CD4-positive, alpha-beta T cell treated with Interleukin-17A for 4 hours (primary cell): ENCODE results near the gene JAZF1.
"Not testable (repeated sequence)": the region's sequence is repeated elsewhere in the genome, so short reads cannot be mapped to it uniquely, and the experiment has no call there.

Experiments used
- DNase-seq: peaks from one replicate; pipeline ENCODE4 v3.0.0-alpha.2; 2020; ENCODE audit warnings: mixed read lengths

JAZF1 gene

DNA sequence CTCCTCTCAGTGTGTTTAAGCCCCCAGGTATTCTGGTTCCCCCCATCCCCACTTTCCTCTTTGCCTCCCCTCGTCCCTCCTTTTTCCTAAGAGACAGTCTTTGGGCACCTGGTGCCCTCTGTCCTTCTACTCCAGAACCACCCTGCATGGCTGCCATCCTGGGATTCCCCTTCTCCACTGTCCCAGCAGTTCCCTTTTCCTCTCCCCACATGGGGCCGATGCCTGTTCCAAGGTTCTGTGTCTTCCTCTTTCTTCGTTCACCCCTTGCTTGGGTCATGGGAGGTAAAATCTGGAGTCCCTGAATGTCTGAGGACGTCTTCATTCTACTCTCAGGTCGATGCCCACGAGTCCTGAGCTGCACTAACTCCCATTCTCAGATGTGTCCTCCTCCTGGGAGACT, 319.8 kb downstream of the JAZF1 start:
- no peak for DNase-seq

- DNase-seq: not testable (repeated sequence)
These were observed 323.7 kb downstream of the JAZF1 start for GRCh38 chr7:27856703-27857485.

GRCh38 chr7:27850531-27850930, 330.1 kb downstream of the JAZF1 start:
- no peak for DNase-seq

DNA sequence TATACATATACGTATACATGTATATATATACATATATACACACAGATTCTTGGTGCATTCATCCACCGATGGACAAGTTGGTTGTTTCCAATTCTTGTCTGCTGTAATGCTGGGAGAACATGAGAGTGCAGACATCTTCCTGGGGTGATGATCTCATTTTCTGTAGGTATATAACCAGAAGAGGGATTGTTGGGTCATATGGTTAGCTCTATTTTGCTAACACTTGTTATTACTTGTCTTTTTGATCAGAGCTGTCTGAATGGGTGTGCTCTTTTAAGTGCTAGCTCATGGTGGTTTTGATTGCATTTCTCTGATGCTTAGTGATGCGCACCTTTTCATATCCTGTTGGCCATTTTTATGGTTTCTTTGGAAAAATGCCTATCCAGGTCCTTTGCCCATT, 334.2 kb downstream of the JAZF1 start:
- no peak for DNase-seq

GRCh38 chr7:27843584-27844305, 336.9 kb downstream of the JAZF1 start:
- no peak for DNase-seq

DNA sequence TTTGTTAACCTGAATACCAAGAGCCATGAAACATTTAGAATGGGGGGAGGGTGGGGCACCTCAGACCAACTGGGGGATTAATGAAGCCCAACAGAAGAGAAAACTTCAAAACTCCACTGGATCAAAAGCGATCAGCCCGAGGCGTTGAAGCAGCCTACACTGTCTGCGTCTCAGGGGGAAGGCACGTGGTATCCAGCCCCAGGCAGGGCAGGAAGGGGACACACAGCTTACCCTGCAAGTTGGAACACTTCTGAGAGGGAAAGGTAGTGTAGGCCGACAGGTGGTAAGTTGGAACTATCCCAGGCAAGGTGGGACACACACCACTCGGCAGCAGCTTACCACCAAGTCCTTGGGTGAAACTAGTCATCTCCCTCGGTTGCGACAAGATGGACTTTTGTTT, 337.7 kb downstream of the JAZF1 start:
- no peak for DNase-seq

DNA sequence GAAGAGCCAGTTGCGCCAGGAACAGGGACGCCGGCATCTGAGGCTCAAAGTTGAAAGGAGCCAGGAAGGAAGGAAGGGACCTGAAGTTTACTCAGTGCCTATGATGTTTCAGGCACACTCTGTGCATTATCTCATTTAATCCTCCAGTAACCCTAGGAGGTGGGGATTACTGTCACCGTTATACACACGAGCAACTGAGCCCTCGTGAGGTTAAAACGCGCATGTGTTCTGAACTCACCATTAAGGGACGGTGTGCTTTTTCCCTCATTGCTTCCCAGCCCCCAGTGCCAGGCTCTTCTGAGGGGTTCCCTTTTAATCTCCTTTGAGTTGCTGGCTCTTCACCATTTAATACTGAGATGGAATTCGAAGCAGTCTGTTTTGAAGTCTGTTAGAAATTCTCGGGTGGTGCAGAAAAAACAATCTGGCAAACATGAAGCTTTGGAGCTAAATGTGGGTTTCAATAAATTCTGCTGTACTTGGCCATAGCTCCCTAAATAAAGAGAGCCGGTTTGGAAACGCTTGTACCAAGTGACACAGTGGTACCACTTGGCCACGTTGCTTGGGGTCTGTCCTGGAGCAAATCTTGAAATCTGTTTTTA, 338.4 kb downstream of the JAZF1 start:
- no peak for DNase-seq

DNA sequence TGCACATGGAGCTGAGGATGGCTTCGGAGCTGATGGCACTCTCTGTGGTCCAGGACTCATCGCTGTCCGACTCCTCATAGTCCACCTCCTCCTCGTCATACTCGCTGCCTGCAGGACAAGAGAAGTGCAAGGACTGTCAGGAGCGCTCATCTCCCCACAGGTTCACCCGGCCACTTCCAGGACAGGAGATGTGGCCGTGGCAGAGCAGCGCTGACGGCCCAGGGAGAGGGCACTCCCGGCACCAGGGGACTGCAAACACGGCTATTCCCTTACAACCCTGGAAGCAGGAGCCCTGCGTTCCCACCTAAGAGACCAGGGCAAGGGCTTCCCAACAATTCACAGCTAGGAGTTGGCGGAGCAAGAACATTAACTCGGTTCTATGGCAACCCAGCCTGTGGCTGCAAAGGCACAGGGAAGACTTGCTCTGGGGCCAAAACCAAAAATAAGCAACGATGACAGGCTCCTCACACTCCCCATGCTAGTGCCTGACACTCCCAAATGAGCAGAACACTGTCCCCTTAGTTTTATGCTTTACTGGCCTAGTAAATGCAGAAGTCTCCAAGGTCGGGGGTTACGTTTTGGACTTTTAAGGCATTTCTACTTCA, 339.7 kb downstream of the JAZF1 start:
- no peak for DNase-seq

GRCh38 chr7:27840313-27840712, 340.3 kb downstream of the JAZF1 start:
- peak; percentile 34 for DNase-seq

- DNase-seq: no peak
These were observed 341.5 kb downstream of the JAZF1 start for GRCh38 chr7:27839099-27839498.

DNA sequence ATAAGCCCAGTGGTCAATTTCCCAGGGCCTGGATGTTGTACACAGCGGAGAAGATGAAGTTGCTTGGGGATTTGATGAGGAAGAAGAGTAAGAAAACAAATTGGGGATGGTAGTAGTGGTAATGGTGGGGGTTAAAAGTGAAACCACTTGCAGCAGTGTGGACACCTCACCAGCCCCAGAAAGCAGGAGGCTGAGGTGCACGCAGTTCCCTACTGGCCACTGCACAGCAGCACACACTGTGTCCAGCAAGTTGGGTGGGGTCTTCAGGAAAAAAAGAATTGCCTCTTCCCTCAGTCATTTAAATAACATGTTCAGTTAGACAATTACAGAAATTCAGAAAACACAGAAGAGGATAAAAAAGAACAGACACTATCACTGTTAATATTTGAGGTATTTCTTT, 344.1 kb downstream of the JAZF1 start:
- DNase-seq: no peak

GRCh38 chr7:27835376-27835775, 345.2 kb downstream of the JAZF1 start:
- DNase-seq: no peak

GRCh38 chr7:27834179-27834921, 346.2 kb downstream of the JAZF1 start:
- DNase-seq: no peak

DNA sequence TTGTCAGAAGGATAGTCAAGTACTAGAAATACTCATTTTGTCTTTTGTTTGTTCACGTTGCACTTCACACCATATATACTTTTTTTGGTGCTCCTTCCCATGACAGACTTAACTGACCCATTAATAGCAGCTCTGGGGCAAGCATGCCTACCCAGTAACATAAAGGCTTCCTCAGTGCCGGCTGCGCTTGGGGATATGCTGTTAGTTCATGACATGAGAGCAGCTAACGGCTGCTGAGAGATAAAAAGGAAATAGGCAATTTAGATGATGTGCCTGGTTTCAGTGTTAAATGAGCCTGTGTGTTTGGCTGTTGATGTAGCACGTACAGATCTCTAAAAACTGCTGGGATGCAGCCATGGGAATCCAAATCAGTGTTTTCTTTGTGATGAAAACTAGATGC, 354.2 kb downstream of the JAZF1 start:
- DNase-seq: no peak

GRCh38 chr7:27825891-27826290, 354.7 kb downstream of the JAZF1 start:
- no peak for DNase-seq

- DNase-seq: no peak
These were observed 358.4 kb downstream of the JAZF1 start for GRCh38 chr7:27822245-27822644.

- DNase-seq: no peak
These were observed 367.9 kb downstream of the JAZF1 start for GRCh38 chr7:27812706-27813105.

DNA sequence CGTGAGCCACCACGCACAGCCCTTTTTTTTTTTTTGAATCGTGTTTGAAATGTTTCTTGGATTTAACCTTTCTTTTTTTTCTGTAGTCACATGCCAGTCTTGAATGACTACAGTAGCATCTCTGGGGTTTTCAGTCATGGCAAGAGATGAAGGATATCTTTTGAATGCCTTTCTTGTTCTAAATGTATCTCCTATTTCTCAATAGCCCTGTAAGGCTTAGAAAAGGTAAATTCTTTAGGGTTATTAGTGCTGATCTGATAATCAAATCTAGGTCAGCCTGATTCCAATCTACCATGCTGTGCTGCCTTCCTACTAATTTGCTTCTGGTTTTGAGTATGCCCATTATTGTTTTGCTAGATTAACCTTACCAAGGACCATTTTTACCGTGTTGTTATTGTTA, 370.4 kb downstream of the JAZF1 start:
- DNase-seq: no peak

GRCh38 chr7:27808626-27809025, 372.0 kb downstream of the JAZF1 start:
- DNase-seq: no peak

DNA sequence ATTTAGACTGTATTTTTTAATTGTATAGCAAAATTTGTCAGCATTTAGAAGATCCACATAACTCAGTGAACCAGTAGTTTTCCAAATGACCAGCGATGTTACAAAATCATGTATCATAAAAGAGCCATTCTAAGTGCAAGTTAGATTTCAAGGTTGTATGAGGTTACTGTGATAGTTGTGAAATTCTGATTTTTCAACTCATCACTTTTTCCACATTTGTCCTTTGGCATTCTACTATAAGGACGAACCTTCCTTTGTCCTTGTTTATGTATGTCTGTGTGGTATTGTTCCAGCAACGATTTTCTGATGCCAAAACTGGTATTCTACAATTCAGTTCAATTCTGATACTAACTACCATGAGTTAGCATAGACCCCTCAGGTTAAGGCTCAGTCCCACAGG, 376.5 kb downstream of the JAZF1 start:
- DNase-seq: no peak

GRCh38 chr7:27802999-27803398, 377.6 kb downstream of the JAZF1 start:
- no peak for DNase-seq

GRCh38 chr7:27799212-27799611, 381.4 kb downstream of the JAZF1 start:
- no peak for DNase-seq

GRCh38 chr7:27795977-27796376, 384.6 kb downstream of the JAZF1 start:
- no peak for DNase-seq
